GM23338 (cell line): Measurements from ENCODE around the gene CNTRL. TPM values are rescaled to one million over a fixed set of nuclear protein-coding genes. Genes with fewer than 3 reads are reported as not detected.
A peak's percentile ranks its signal among the peaks of the same experiment; 100 is the strongest.

Experiments
- ATAC-seq: fragments of 200-7000 bp; cut with Tn5 transposase; 3 replicates; pipeline ENCODE4 v1.9.1; 2020
- DNase-seq: peaks from one replicate; pipeline ENCODE4 v3.0.0-alpha.2; 2015; ENCODE audit warnings: low spot score
- H2AFZ ChIP-seq: fragments of 200-600 bp; sonication (generic); 2 replicates; pipeline ENCODE4 v1.8.0; 2016; ENCODE audit warnings: antibody characterized with exemption, mild to moderate bottlenecking, moderate library complexity
- H3F3A ChIP-seq: fragments of 200-600 bp; sonication (generic); replicated peaks from 2 replicates; pipeline ENCODE4 v1.8.0; 2017; ENCODE audit warnings: antibody characterized with exemption, mixed run types, low read depth
- H3K27ac ChIP-seq: fragments of 200-600 bp; sonication (generic); 2 replicates; pipeline ENCODE4 v1.6.1; 2016; ENCODE audit warnings: low read depth
- H3K27me3 ChIP-seq: fragments of 200-600 bp; sonication (generic); 2 replicates; pipeline ENCODE4 v1.8.0; 2016; ENCODE audit warnings: mild to moderate bottlenecking, mixed run types, moderate library complexity; ENCODE audit not compliant: insufficient read depth
- H3K36me3 ChIP-seq: fragments of 200-600 bp; sonication (generic); 2 replicates; pipeline ENCODE4 v1.8.0; 2016; ENCODE audit warnings: mild to moderate bottlenecking; ENCODE audit not compliant: insufficient read depth
- H3K4me1 ChIP-seq: fragments of 200-600 bp; sonication (generic); 2 replicates; pipeline ENCODE4 v1.8.0; 2016; ENCODE audit warnings: mild to moderate bottlenecking, moderate library complexity; ENCODE audit not compliant: insufficient read depth
- H3K4me2 ChIP-seq: fragments of 200-600 bp; sonication (generic); 2 replicates; pipeline ENCODE4 v1.7.1; 2017; ENCODE audit warnings: mixed run types
- H3K4me3 ChIP-seq: fragments of 200-600 bp; sonication (generic); 2 replicates; pipeline ENCODE4 v1.6.1; 2016; ENCODE audit warnings: mixed run types
- H3K79me2 ChIP-seq: fragments of 200-600 bp; sonication (generic); replicated peaks from 2 replicates; pipeline ENCODE4 v1.8.0; 2017; ENCODE audit warnings: mild to moderate bottlenecking; ENCODE audit not compliant: insufficient read depth
- H3K9me2 ChIP-seq: fragments of 200-600 bp; sonication (generic); 2 replicates; pipeline ENCODE4 v1.8.0; 2017; ENCODE audit not compliant: insufficient read depth
- H4K20me1 ChIP-seq: fragments of 200-600 bp; sonication (generic); replicated peaks from 2 replicates; pipeline ENCODE4 v1.8.0; 2017; ENCODE audit warnings: mild to moderate bottlenecking; ENCODE audit not compliant: insufficient read depth
- H3K27ac Mint-ChIP-seq: 2 replicates; pipeline ENCODE4 v1.8.0; 2020; ENCODE audit warnings: inconsistent platforms, mild to moderate bottlenecking, moderate library complexity, mixed read lengths
- H3K27me3 Mint-ChIP-seq: 3 replicates; pipeline ENCODE4 v1.8.0; 2022; ENCODE audit warnings: low read depth, mild to moderate bottlenecking, moderate library complexity, mixed read lengths, inconsistent platforms; ENCODE audit not compliant: insufficient read depth, poor library complexity
- H3K36me3 Mint-ChIP-seq: 3 replicates; pipeline ENCODE4 v1.8.0; 2021; ENCODE audit warnings: low read depth, mild to moderate bottlenecking, inconsistent platforms, moderate library complexity, mixed read lengths
- H3K4me1 Mint-ChIP-seq: 3 replicates; pipeline ENCODE4 v1.8.0; 2020; ENCODE audit warnings: mild to moderate bottlenecking, inconsistent platforms, mixed read lengths
- H3K4me3 Mint-ChIP-seq: 3 replicates; pipeline ENCODE4 v1.8.0; 2021; ENCODE audit warnings: moderate library complexity, mild to moderate bottlenecking, inconsistent platforms, mixed read lengths
- H3K9me3 Mint-ChIP-seq: 3 replicates; pipeline ENCODE4 v1.8.0; 2020; ENCODE audit warnings: moderate library complexity, mild to moderate bottlenecking, inconsistent platforms, mixed read lengths
- CREB1 ChIP-seq: fragments of 250-450 bp; sonication (Bioruptor Pico); IDR thresholded peaks from 2 replicates; pipeline ENCODE4 v1.5.0; 2020; ENCODE audit warnings: low read depth, mild to moderate bottlenecking, moderate library complexity
- CTCF ChIP-seq, 2 experiments: fragments of 200-600 bp in 1 of 2; sonication (generic) in 1 of 2; conservative IDR thresholded peaks; 2 replicates each; pipeline versions ENCODE4 v1.5.1 to v1.6.1; 2016 to 2017; ENCODE audit warnings: antibody characterized with exemption in 2 of 2, low read depth in 2 of 2, mild to moderate bottlenecking in 2 of 2, moderate library complexity in 1 of 2
- ETS1 ChIP-seq: IDR thresholded peaks from 2 replicates; pipeline ENCODE4 v1.6.1; 2016; ENCODE audit warnings: antibody characterized with exemption
- EZH2 ChIP-seq: fragments of 200-600 bp; sonication (generic); IDR thresholded peaks from one replicate; pipeline ENCODE4 v1.8.0; 2017; ENCODE audit warnings: antibody characterized with exemption, mild to moderate bottlenecking, low read depth; ENCODE audit not compliant: unreplicated experiment
- EZH2phosphoT487 ChIP-seq: fragments of 200-600 bp; sonication (generic); IDR thresholded peaks from one replicate; pipeline ENCODE4 v1.8.1; 2018; ENCODE audit warnings: antibody characterized with exemption; ENCODE audit not compliant: unreplicated experiment
- JUNB ChIP-seq: IDR thresholded peaks from one replicate; pipeline ENCODE4 v1.6.1; 2016; ENCODE audit warnings: antibody characterized with exemption; ENCODE audit not compliant: unreplicated experiment
- NANOG ChIP-seq: IDR thresholded peaks from 2 replicates; pipeline ENCODE4 v1.6.1; 2016; ENCODE audit warnings: antibody characterized with exemption, borderline replicate concordance
- POLR2AphosphoS5 ChIP-seq: IDR thresholded peaks from 2 replicates; pipeline ENCODE4 v1.6.1; 2016; ENCODE audit warnings: antibody characterized with exemption, low read depth
- REST ChIP-seq: IDR thresholded peaks from one replicate; pipeline ENCODE4 v1.6.1; 2018; ENCODE audit warnings: antibody characterized with exemption; ENCODE audit not compliant: unreplicated experiment
- STAT1 ChIP-seq: IDR thresholded peaks from one replicate; pipeline ENCODE4 v1.6.1; 2016; ENCODE audit warnings: antibody characterized with exemption; ENCODE audit not compliant: unreplicated experiment
- ZNF114 ChIP-seq: fragments of 250-450 bp; sonication (Bioruptor Pico); IDR thresholded peaks from 2 replicates; pipeline ENCODE4 v1.5.0; 2020; ENCODE audit warnings: mild to moderate bottlenecking, moderate library complexity
- ZNF331 ChIP-seq: fragments of 250-450 bp; sonication (Bioruptor Pico); IDR thresholded peaks from 2 replicates; pipeline ENCODE4 v1.5.0; 2020; ENCODE audit warnings: low read depth, mild to moderate bottlenecking, moderate library complexity
- ZNF462 ChIP-seq: fragments of 250-450 bp; sonication (Bioruptor Pico); IDR thresholded peaks from 2 replicates; pipeline ENCODE4 v1.5.0; 2020; ENCODE audit warnings: mild to moderate bottlenecking, moderate library complexity
- polyA plus RNA-seq: library from polyadenylated mRNA; unstranded; fragments of >200 nt; fragmentation: Nextera tagmentation; extraction: Ambion mirVana; gene quantifications from 2 replicates; pipeline ENCODE4 v1.2.1, GENCODE V29; 2016
- total RNA-seq: library from RNA; depleted of rRNA; stranded (reverse); fragments of >200 nt; shearing (Covaris generic); gene quantifications from 2 replicates; pipeline ENCODE4 v1.2.3, GENCODE V29; 2014

The CNTRL gene
- total and polyA plus RNA-seq, 2 experiments from 2014 or later: 9.2 to 11.7 TPM

- H3K36me3 ChIP-seq: peaks cover 6% of the 10 kb centered on the region; the same call in 1 of the 2 replicates
- no peak overlapping the region for H3K27ac Mint-ChIP-seq
- H3K4me1 Mint-ChIP-seq: peaks cover 11% of the 10 kb centered on the region
Observed at GRCh38 chr9:121141706-121142105, 67.0 kb downstream of the CNTRL start.

More at GRCh38 chr9:121141706-121142105, 67.0 kb downstream of the CNTRL start:
- Histone ChIP-seq H4K20me1 (no peaks in the 10 kb centered on the region), H3K27me3 (no peaks in the 10 kb centered on the region), H2AFZ (no peak overlapping the region), H3K4me2 (peak overlapping the region; percentile 34; the same call in 1 of the 2 replicates), H3K27ac (no peak overlapping the region), H3F3A (no peaks in the 10 kb centered on the region), H3K79me2 (no peaks in the 10 kb centered on the region), H3K4me1 (peaks cover 12% of the 10 kb centered on the region; the same call in 1 of the 2 replicates), H3K9me2 (no peaks in the 10 kb centered on the region), H3K4me3 (no peak overlapping the region)
- DNase-seq (no peak), ATAC-seq (no peak)
- H3K4me3 Mint-ChIP-seq: no peak overlapping the region
- no peaks in the 10 kb centered on the region for H3K27me3 Mint-ChIP-seq
- H3K9me3 Mint-ChIP-seq: no peaks in the 10 kb centered on the region
- peaks cover 19% of the 10 kb centered on the region for H3K36me3 Mint-ChIP-seq
- TF ChIP-seq ZNF114 (CRISPR knock-in tag): no peak
- TF ChIP-seq JUNB: no peak
- no peak for TF ChIP-seq EZH2phosphoT487
- TF ChIP-seq CTCF (conservative IDR thresholded peaks at IDR 0.05; ENCODE audit: low read depth in 2 of 2): no peak
- no peak for TF ChIP-seq EZH2
- TF ChIP-seq STAT1: no peak
- TF ChIP-seq ETS1: no peak
- TF ChIP-seq ZNF331 (CRISPR knock-in tag): no peak
- no peak for TF ChIP-seq ZNF462 (CRISPR knock-in tag)
- no peak for TF ChIP-seq NANOG
- no peak for TF ChIP-seq CREB1 (CRISPR knock-in tag)
- no peak for TF ChIP-seq REST
- no peak for TF ChIP-seq POLR2AphosphoS5
